Stimulated activated CD4-positive, alpha-beta T cell treated with anti-CD3 and anti-CD28 coated beads, Interleukin-1b, Interleukin-23, amount 100 ng/mL, for 48 hours (primary cell): ENCODE data around the gene TRAPPC3L.
A peak's percentile ranks its signal among the peaks of the same experiment; 100 is the strongest.

ENCODE experiments used
- DNase-seq: peaks from one replicate; pipeline ENCODE4 v3.0.0-alpha.2; 2020

The TRAPPC3L gene

GRCh38 chr6:116556814-116557415 is 11.4 kb upstream of the TRAPPC3L start:
- no peak for DNase-seq

- no peak for DNase-seq
These were observed 10.6 kb upstream of the TRAPPC3L start for GRCh38 chr6:116556065-116556464.

GRCh38 chr6:116553451-116553850 is 8.0 kb upstream of the TRAPPC3L start, which contains the start of gene CALHM4:
Gene CALHM4 (plus strand): TSS chr6:116553751. CDS start chr6:116553794, 43 bp downstream.
- DNase-seq = no peak

GRCh38 chr6:116550796-116551195 is 5.3 kb upstream of the TRAPPC3L start:
- no peak for DNase-seq

- no peak for DNase-seq
These were observed 1.9 kb upstream of the TRAPPC3L start for GRCh38 chr6:116547358-116547757.

GRCh38 chr6:116543149-116543548 is 2.3 kb downstream of the TRAPPC3L start:
- no peak for DNase-seq

GRCh38 chr6:116542426-116542825 is 3.1 kb downstream of the TRAPPC3L start:
- DNase-seq = no peak

- no peak for DNase-seq
These were observed 9.3 kb downstream of the TRAPPC3L start for GRCh38 chr6:116536216-116536621.

GRCh38 chr6:116535109-116535508 is 10.4 kb downstream of the TRAPPC3L start:
- no peak for DNase-seq

GRCh38 chr6:116533233-116533957 is 12.1 kb downstream of the TRAPPC3L start:
- no peak for DNase-seq

- peak; percentile 28 for DNase-seq
These were observed 13.6 kb downstream of the TRAPPC3L start for GRCh38 chr6:116531675-116532570.

- DNase-seq = no peak
These were observed 15.0 kb downstream of the TRAPPC3L start for GRCh38 chr6:116530436-116530835.

GRCh38 chr6:116529466-116530290 is 15.8 kb downstream of the TRAPPC3L start:
- DNase-seq = no peak

- no peak for DNase-seq
These were observed 16.7 kb downstream of the TRAPPC3L start for GRCh38 chr6:116528780-116529179.

- DNase-seq = no peak
These were observed 17.4 kb downstream of the TRAPPC3L start for GRCh38 chr6:116528133-116528532.

GRCh38 chr6:116524236-116524635 is 21.2 kb downstream of the TRAPPC3L start:
- DNase-seq = no peak

- no peak for DNase-seq
These were observed 22.6 kb downstream of the TRAPPC3L start for GRCh38 chr6:116522896-116523295.

GRCh38 chr6:116518621-116519368 is 26.7 kb downstream of the TRAPPC3L start:
- DNase-seq = no peak

- no peak for DNase-seq
These were observed 30.3 kb downstream of the TRAPPC3L start for GRCh38 chr6:116515141-116515540.

- no peak for DNase-seq
These were observed 31.4 kb downstream of the TRAPPC3L start for GRCh38 chr6:116514111-116514510.

GRCh38 chr6:116513224-116513875 is 32.1 kb downstream of the TRAPPC3L start:
- DNase-seq = no peak
